Adipocyte (in vitro differentiated cells): ENCODE results near the gene ANO4.
"Not testable (repeated sequence)": the region's sequence is repeated elsewhere in the genome, so short reads cannot be mapped to it uniquely, and the experiment has no call there.

ENCODE experiments used
- DNase-seq: peaks from one replicate; pipeline ENCODE4 v3.0.0-alpha.2; 2015; ENCODE audit warnings: low read depth
- H3K27me3 ChIP-seq: replicated peaks from 2 replicates; pipeline ENCODE4 v1.7.0; 2013; ENCODE audit warnings: mild to moderate bottlenecking, low read length, moderate library complexity; ENCODE audit not compliant: control insufficient read depth, insufficient read depth
- H3K36me3 ChIP-seq: 2 replicates; pipeline ENCODE4 v1.7.0; 2013; ENCODE audit warnings: low read length, mild to moderate bottlenecking, moderate library complexity; ENCODE audit not compliant: control insufficient read depth, insufficient read depth, severe bottlenecking
- H3K4me1 ChIP-seq: 2 replicates; pipeline ENCODE4 v1.7.0; 2013; ENCODE audit warnings: mild to moderate bottlenecking, low read length, moderate library complexity; ENCODE audit not compliant: control insufficient read depth, insufficient read depth
- H3K4me3 ChIP-seq: 2 replicates; pipeline ENCODE4 v1.7.0; 2013; ENCODE audit warnings: mild to moderate bottlenecking, low read length, moderate library complexity
- H3K9ac ChIP-seq: 2 replicates; pipeline ENCODE4 v1.7.0; 2013; ENCODE audit warnings: mild to moderate bottlenecking, low read length, moderate library complexity
- H3K9me3 ChIP-seq: 2 replicates; pipeline ENCODE4 v1.7.0; 2013; ENCODE audit warnings: mild to moderate bottlenecking, low read length, moderate library complexity; ENCODE audit not compliant: control insufficient read depth

Gene ANO4

DNA sequence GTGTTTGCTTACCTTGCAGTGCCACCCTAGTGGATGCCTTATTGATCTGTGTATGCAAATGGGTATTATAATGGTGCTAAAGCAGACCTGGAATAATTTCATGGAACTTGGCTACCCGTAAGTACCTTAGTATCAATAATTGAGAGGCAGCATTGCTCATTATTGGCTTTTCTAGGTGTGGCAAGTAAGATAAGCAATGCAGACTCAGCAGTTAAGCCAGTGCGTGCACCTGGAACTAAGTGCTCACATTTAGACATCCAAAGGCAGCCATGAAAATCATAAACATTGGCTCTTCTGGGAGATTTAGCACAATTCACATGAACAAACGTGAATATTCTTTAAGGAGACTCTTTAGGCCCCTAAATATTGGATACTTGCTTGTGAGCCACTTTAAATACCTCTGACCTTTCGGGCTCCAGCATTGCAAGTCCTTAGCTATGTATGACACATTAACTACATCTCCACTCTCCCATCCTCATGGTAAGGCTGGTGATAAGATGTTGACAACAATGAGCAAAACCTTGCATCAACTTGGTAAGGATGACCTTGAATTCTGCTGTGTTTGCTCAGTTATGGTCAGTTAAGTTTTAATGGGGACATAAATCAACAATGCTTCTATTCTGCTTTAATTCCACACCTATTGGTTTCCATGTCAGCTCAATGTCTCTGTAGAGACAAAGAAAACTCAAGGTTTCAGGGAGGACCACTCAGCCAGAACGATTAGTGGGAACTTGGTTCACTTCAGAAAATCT is 303.4 kb downstream of the ANO4 start:
- H3K9ac ChIP-seq, result no peak overlapping the region
- H3K36me3 ChIP-seq, result no peaks in the 10 kb centered on the region
- no peaks in the 10 kb centered on the region for H3K27me3 ChIP-seq
- H3K4me3 ChIP-seq, result no peak overlapping the region
- H3K9me3 ChIP-seq, result no peaks in the 10 kb centered on the region
- H3K4me1 ChIP-seq, result no peaks in the 10 kb centered on the region
- no peak for DNase-seq

DNA sequence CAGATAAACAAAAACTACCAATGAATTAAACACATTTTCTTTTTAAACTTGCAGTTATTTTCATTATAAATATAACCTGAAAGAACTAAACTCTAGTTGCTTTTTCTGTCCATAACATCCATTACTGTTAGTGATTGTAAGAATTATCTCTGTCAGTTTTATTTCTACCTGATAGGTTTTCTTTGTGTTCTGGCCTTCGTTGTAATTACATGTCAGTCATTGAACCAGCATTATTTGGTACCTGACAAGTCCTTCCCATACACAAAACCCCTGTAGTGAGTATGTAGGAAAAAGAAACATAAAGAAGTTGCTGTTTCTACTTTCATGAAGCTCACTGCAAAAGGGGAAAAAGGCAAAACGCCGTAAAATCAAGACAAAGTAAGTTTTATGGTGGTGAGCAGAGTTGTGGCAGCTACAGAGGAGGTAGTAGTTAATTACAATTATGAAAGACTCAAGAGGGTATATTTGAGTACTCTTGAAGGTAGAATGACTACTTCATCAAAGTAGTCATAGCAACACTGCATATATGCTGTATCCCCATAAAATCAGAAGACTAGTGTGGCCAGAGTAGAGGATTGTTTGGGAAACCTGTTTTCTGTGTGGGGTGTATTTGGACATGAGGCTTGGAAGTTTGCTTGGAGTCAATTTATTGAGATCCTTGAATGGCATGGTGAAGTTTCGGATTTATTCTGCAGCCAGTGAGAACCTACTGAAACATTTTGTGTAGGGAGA is 312.6 kb downstream of the ANO4 start:
- Histone ChIP-seq H3K36me3 (no peaks in the 10 kb centered on the region), H3K4me1 (no peaks in the 10 kb centered on the region), H3K9ac (no peak overlapping the region), H3K9me3 (no peaks in the 10 kb centered on the region), H3K27me3 (no peaks in the 10 kb centered on the region), H3K4me3 (no peak overlapping the region)
- DNase-seq, result no peak

DNA sequence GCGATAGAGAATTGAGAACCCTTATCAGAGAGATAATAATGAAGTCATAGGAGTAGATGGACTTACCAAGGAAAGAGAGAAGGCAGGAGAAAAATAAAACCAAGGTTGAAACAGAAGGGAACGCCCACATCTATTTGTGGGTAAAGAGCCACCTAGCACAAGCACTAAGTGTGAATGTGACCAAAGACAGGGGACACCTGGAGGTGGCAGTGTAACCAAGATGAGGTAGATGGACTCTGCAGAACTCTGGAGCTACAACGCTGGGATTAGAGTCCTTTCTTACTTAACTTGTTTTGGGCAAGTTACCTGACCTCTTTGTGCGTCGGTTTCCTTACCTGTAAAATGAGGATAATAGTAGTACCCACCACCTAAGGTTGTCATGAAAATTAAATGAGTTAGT is 313.6 kb downstream of the ANO4 start:
- DNase-seq, result no peak
- Histone ChIP-seq H3K4me1 (no peaks in the 10 kb centered on the region), H3K27me3 (no peaks in the 10 kb centered on the region), H3K4me3 (no peak overlapping the region), H3K9me3 (no peaks in the 10 kb centered on the region), H3K9ac (no peak overlapping the region), H3K36me3 (no peaks in the 10 kb centered on the region)

DNA sequence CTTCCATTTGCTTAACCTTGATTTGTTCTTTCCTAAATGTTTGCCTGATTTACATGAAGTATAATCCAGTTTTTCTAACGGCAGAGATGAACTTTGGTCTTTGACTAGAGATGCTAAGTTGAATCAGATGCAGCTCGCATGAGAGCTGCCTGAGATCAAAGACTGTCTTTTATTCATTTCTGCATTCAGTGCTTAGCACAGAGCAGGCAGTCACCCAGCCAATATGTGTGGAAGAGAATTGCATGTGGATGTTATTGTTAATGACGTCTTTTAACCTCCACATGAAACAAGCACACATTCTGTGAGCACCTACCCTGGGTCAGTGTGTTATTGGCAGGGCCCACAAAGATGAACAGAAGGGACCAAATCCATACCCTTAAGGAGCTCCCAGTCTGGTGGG is 316.3 kb downstream of the ANO4 start:
- Histone ChIP-seq H3K9me3 (no peaks in the 10 kb centered on the region), H3K9ac (no peak overlapping the region), H3K36me3 (no peaks in the 10 kb centered on the region), H3K4me3 (no peak overlapping the region), H3K27me3 (no peaks in the 10 kb centered on the region), H3K4me1 (no peaks in the 10 kb centered on the region)
- DNase-seq, result no peak

DNA sequence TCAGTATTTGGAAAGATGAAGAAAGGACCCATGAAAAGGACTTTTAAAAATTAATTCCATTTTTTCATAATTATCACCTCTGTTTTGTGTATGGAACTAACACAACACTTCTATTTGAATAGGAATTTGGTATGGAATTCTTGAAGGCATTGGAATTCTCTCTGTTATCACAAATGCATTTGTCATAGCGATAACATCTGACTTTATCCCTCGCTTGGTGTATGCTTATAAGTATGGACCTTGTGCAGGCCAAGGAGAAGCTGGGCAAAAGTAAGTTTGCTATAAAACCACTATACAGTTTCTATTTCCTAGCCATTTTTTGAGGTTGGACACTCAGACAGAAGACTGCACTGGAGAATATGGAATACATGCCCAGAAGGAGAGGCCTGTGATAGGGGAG is 316.9 kb downstream of the ANO4 start:
- H3K36me3 ChIP-seq, result no peaks in the 10 kb centered on the region
- no peak for DNase-seq
- H3K4me1 ChIP-seq, result no peaks in the 10 kb centered on the region
- no peaks in the 10 kb centered on the region for H3K27me3 ChIP-seq
- H3K9ac ChIP-seq, result no peak overlapping the region
- H3K9me3 ChIP-seq, result no peaks in the 10 kb centered on the region
- H3K4me3 ChIP-seq, result no peak overlapping the region

DNA sequence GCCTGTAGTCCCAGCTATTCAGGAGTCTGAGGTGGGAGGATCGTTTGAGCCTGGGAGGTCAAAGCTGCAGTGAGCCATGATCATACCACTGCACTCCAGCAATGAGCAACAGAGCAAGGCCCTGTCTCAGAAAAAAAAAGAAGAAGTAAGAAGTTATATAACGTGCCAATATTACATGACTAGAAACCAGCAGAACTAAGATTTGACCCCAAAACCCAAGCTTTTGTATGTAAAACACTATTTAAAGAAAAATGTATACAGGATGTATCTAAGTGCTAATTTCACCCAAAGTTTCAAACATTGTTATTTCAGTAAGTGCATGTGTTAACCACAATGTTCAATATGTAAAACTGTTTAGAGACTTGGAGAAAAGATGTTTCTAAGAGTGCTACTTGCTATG is 320.8 kb downstream of the ANO4 start:
- Histone ChIP-seq H3K9me3 (no peaks in the 10 kb centered on the region), H3K4me3 (no peak overlapping the region), H3K4me1 (no peaks in the 10 kb centered on the region), H3K36me3 (no peaks in the 10 kb centered on the region), H3K27me3 (no peaks in the 10 kb centered on the region), H3K9ac (no peak overlapping the region)
- DNase-seq, result no peak

DNA sequence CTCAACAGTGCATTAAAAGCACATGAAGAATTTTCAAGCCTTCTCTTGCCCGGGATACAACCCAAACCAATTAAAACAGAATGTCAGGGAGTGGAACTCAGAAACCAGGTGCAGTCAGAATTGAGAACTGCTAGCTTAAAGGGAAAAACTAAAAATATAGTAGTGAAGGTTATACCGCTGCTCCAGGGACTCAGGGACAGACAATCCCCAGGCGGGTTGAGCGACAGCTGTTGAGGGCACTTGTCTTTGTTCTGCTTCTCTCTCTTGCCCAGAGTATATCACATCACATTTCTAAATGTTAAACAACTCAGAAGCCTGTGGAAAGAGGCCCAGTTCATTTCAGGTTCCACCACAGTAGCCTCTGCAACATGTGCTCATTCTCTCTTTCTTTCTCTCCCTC is 322.3 kb downstream of the ANO4 start:
- no peaks in the 10 kb centered on the region for H3K36me3 ChIP-seq
- no peaks in the 10 kb centered on the region for H3K4me1 ChIP-seq
- no peaks in the 10 kb centered on the region for H3K27me3 ChIP-seq
- DNase-seq, result no peak
- H3K4me3 ChIP-seq, result no peak overlapping the region
- H3K9ac ChIP-seq, result no peak overlapping the region
- H3K9me3 ChIP-seq, result no peaks in the 10 kb centered on the region

DNA sequence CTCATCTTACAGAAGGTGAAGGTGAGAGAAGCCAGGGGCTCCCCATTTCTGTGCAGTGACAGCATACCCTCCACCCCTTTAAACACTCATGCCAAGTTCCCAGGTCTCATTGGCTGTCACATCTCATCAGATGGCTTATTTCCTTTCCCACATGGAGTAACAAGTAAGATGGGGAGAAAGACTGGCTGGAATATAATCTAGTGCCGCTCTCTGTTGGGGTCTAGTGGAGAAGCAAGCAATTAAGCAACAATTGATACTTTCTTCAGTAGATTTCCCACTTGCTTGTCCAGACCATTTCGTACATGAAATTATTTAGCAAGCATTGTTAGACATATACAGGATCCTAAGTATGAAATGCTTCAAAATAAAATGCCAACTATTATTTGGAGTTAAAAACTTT is 323.3 kb downstream of the ANO4 start:
- Histone ChIP-seq H3K4me3 (no peak overlapping the region), H3K27me3 (no peaks in the 10 kb centered on the region), H3K9me3 (no peaks in the 10 kb centered on the region), H3K4me1 (no peaks in the 10 kb centered on the region), H3K9ac (no peak overlapping the region), H3K36me3 (no peaks in the 10 kb centered on the region)
- no peak for DNase-seq

DNA sequence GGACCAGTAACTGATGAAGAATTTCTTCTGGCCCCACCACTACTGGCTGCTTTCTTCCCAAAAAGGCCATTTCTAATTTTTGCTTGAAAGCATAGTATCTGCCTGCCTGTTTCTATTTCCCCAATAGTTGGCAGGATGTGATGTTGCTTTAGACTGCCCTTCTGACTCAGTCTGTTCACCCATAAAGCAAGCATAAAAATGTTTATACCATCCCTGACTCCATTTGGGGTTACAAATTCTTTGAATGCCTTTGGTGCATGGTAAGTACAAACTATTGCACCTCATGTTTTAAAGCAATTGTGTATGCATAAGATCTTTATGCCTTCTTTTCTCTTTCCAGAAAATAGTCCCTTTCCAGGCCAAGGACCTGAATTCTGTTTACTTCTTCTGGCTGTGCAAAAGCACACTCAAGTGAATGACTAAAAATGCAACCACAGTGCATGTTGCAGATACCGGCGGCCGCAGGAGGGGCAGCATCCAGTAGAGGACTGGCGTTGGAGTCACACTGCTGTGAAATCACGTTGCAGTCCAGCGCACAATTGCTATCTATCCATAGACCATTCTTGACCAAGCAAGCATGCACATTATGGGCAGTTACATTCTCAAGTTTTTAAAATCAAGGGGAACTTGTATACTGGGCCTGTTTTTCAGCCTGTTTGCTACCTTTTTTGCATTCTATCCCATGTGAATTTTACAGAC is 333.1 kb downstream of the ANO4 start:
- no peaks in the 10 kb centered on the region for H3K36me3 ChIP-seq
- no peaks in the 10 kb centered on the region for H3K9me3 ChIP-seq
- no peak overlapping the region for H3K4me3 ChIP-seq
- H3K9ac ChIP-seq, result no peak overlapping the region
- peak; percentile 64 for DNase-seq
- no peaks in the 10 kb centered on the region for H3K27me3 ChIP-seq
- H3K4me1 ChIP-seq, result no peaks in the 10 kb centered on the region

DNA sequence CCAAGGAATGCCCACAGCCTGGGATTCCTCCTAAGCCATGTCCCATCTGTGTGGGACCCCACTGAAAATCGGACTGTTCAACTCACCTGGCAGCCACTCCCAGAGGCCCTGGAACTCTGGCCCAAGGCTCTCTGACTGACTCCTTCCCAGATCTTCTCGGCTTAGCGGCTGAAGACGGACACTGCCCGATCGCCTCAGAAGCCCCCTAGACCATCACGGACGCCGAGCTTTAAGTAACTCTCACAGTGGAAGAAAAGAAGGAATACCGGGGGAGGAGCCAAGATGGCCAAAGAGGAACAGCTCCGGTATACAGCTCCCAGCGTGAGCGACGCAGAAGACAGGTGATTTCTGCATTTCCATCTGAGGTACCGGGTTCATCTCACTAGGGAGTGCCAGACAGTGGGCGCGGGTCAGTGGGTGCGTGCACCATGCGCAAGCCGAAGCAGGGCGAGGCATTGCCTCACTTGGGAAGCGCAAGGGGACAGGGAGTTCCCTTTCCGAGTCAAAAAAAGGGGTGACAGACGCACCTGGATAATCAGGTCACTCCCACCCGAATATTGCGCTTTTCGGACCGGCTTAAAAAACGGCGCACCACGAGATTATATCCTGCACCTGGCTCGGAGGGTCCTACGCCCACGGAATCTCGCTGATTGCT is 351.3 kb downstream of the ANO4 start:
- H3K9ac ChIP-seq, H3K4me1 ChIP-seq, H3K4me3 ChIP-seq, H3K27me3 ChIP-seq, H3K9me3 ChIP-seq, DNase-seq, H3K36me3 ChIP-seq: not testable (repeated sequence)

DNA sequence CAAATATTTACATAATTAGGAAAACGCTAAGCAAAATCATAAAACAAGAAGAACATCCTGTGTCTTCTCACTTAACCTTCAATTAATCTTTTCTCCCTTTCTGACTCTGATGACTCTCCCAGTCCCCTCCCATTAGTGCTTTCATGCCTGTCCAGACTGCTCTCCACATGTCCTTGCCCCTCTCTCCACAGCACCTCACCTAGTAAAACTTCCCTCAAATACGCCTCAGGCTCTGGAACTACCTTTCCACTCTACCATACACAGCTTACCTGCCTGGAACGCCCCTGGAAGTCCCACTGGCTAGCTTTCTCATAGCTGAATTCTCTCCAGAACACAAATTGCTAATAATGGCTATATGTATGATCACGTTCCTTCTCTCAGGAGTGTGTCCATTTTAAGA is 370.7 kb downstream of the ANO4 start:
- no peak for DNase-seq
- Histone ChIP-seq H3K36me3 (no peaks in the 10 kb centered on the region), H3K4me3 (no peak overlapping the region), H3K9me3 (no peaks in the 10 kb centered on the region), H3K27me3 (peaks cover 15% of the 10 kb centered on the region), H3K9ac (no peak overlapping the region), H3K4me1 (no peaks in the 10 kb centered on the region)
